SU-DHL-6 (cell line): ENCODE data around the gene RPL22.

ENCODE experiments used
- H2AFZ ChIP-seq: fragments of 200-600 bp; sonication (generic); 2 replicates; pipeline ENCODE4 v1.6.1; 2014; ENCODE audit warnings: low read depth, mild to moderate bottlenecking, moderate library complexity, mixed read lengths, antibody characterized with exemption, low read length; ENCODE audit not compliant: severe bottlenecking
- H3F3A ChIP-seq: fragments of 200-600 bp; shearing (Covaris generic); 2 replicates; pipeline ENCODE4 v1.6.0; 2016; ENCODE audit warnings: antibody characterized with exemption, mild to moderate bottlenecking; ENCODE audit not compliant: insufficient read depth
- H3K27ac ChIP-seq: fragments of 200-600 bp; sonication (generic); 2 replicates; pipeline ENCODE4 v1.5.1; 2016; ENCODE audit warnings: low read depth, mild to moderate bottlenecking, low read length, moderate library complexity, mixed read lengths
- H3K27me3 ChIP-seq: fragments of 200-600 bp; sonication (generic), shearing (Covaris generic); 2 replicates; pipeline ENCODE4 v1.6.0; 2014; ENCODE audit warnings: mild to moderate bottlenecking, low read length
- H3K36me3 ChIP-seq: fragments of 200-600 bp; sonication (generic); 2 replicates; pipeline ENCODE4 v1.6.1; 2014; ENCODE audit warnings: mild to moderate bottlenecking, low read length, mixed read lengths
- H3K4me2 ChIP-seq: fragments of 300-600, 200-600 bp; shearing (Covaris generic), sonication (generic); 2 replicates; pipeline ENCODE4 v1.6.0; 2014; ENCODE audit warnings: low read length, low read depth, mild to moderate bottlenecking; ENCODE audit not compliant: poor library complexity, severe bottlenecking
- H3K4me3 ChIP-seq: fragments of 200-600 bp; sonication (generic); 2 replicates; pipeline ENCODE4 v1.5.1; 2014; ENCODE audit warnings: antibody characterized with exemption, low read length, mild to moderate bottlenecking, mixed read lengths; ENCODE audit not compliant: insufficient read depth, poor library complexity, severe bottlenecking
- H3K79me2 ChIP-seq: fragments of 200-600 bp; sonication (generic); 2 replicates; pipeline ENCODE4 v1.6.1; 2014; ENCODE audit warnings: mild to moderate bottlenecking, low read length, moderate library complexity; ENCODE audit not compliant: insufficient read depth
- H3K9ac ChIP-seq: fragments of 200-600 bp; sonication (generic); 2 replicates; pipeline ENCODE4 v1.7.0; 2014; ENCODE audit warnings: mild to moderate bottlenecking, low read length
- H3K9me2 ChIP-seq: fragments of 200-600 bp; sonication (generic); replicated peaks from 2 replicates; pipeline ENCODE4 v1.6.1; 2014; ENCODE audit warnings: low read length; ENCODE audit not compliant: insufficient read depth
- H3K9me3 ChIP-seq: fragments of 200-600 bp; sonication (generic); 2 replicates; pipeline ENCODE4 v1.6.1; 2014; ENCODE audit warnings: low read length, mixed read lengths; ENCODE audit not compliant: insufficient read depth
- H4K20me1 ChIP-seq: fragments of 200-600 bp; sonication (generic); 2 replicates; pipeline ENCODE4 v1.6.1; 2014; ENCODE audit warnings: low read depth, mild to moderate bottlenecking, antibody characterized with exemption, low read length, moderate library complexity, mixed read lengths
- CTCF ChIP-seq: fragments of 200-600 bp; sonication (generic); IDR thresholded peaks from one replicate; pipeline ENCODE4 v1.5.1; 2017; ENCODE audit warnings: antibody characterized with exemption, mild to moderate bottlenecking, low read length, moderate library complexity; ENCODE audit not compliant: insufficient read depth, poor library complexity, severe bottlenecking
- EZH2phosphoT487 ChIP-seq: fragments of 200-600 bp; sonication (generic), shearing (Covaris generic); conservative IDR thresholded peaks from 2 replicates; pipeline ENCODE4 v1.6.1; 2018; ENCODE audit warnings: mild to moderate bottlenecking, antibody characterized with exemption, low read length, moderate library complexity, mixed read lengths

RPL22 gene

GRCh38 chr1:6154525-6155319, 44.7 kb downstream of the RPL22 start:
- H2AFZ ChIP-seq, result no peak overlapping the region
- no peak overlapping the region for H3K4me3 ChIP-seq
- no peak overlapping the region for H3K4me2 ChIP-seq
- no peaks in the 10 kb centered on the region for H3K9me3 ChIP-seq
- no peaks in the 10 kb centered on the region for H3K79me2 ChIP-seq
- H3K9ac ChIP-seq, result no peak overlapping the region
- no peak overlapping the region for H3K27ac ChIP-seq
- H3K9me2 ChIP-seq, result no peaks in the 10 kb centered on the region
- no peaks in the 10 kb centered on the region for H3K36me3 ChIP-seq
- no peaks in the 10 kb centered on the region for H3K27me3 ChIP-seq
- TF ChIP-seq CTCF (no peak), EZH2phosphoT487 (no peak)
- H4K20me1 ChIP-seq, result no peaks in the 10 kb centered on the region
- no peaks in the 10 kb centered on the region for H3F3A ChIP-seq

GRCh38 chr1:6152882-6153281, 46.5 kb downstream of the RPL22 start:
- no peak overlapping the region for H3K9ac ChIP-seq
- no peaks in the 10 kb centered on the region for H3F3A ChIP-seq
- H3K27me3 ChIP-seq, result no peaks in the 10 kb centered on the region
- no peaks in the 10 kb centered on the region for H3K36me3 ChIP-seq
- H3K79me2 ChIP-seq, result no peaks in the 10 kb centered on the region
- no peaks in the 10 kb centered on the region for H3K9me2 ChIP-seq
- no peak overlapping the region for H3K4me2 ChIP-seq
- H2AFZ ChIP-seq, result no peak overlapping the region
- TF ChIP-seq EZH2phosphoT487 (no peak), CTCF (no peak)
- no peak overlapping the region for H3K27ac ChIP-seq
- no peaks in the 10 kb centered on the region for H3K9me3 ChIP-seq
- H4K20me1 ChIP-seq, result no peaks in the 10 kb centered on the region
- H3K4me3 ChIP-seq, result no peak overlapping the region

- H3F3A ChIP-seq, result no peaks in the 10 kb centered on the region
Measured at GRCh38 chr1:6152181-6152580, 47.2 kb downstream of the RPL22 start.

More at GRCh38 chr1:6152181-6152580, 47.2 kb downstream of the RPL22 start:
- Histone ChIP-seq H2AFZ (no peak overlapping the region), H3K9me3 (no peaks in the 10 kb centered on the region), H4K20me1 (no peaks in the 10 kb centered on the region), H3K36me3 (no peaks in the 10 kb centered on the region), H3K9ac (no peak overlapping the region), H3K4me3 (no peak overlapping the region), H3K79me2 (no peaks in the 10 kb centered on the region), H3K27me3 (no peaks in the 10 kb centered on the region), H3K9me2 (no peaks in the 10 kb centered on the region), H3K27ac (no peak overlapping the region), H3K4me2 (no peak overlapping the region)
- TF ChIP-seq EZH2phosphoT487 (no peak), CTCF (no peak)
